BJ (cell line): ENCODE measurements around the gene CCDC148. TPM values are rescaled to one million over a fixed set of nuclear protein-coding genes. Genes with fewer than 3 reads are reported as not detected.

Experiments
- CTCF ChIA-PET: fragments of 350-600 bp; formaldehyde crosslinking; extraction: SDS; loops from one replicate; lab custom pipeline; 2021; ENCODE audit warnings: antibody characterized with exemption, inconsistent platforms; lab: Yijun Ruan, JAX
- POLR2A ChIA-PET: fragments of 300-600 bp; sonication (Branson Sonifier 250); formaldehyde crosslinking; extraction: SDS; loops from one replicate; lab custom pipeline; 2021; ENCODE audit warnings: antibody characterized with exemption; lab: Charles Lee
- DNase-seq: peaks from one replicate; pipeline ENCODE4 v3.0.0-alpha.2; 2011; ENCODE audit warnings: low read depth
- H3K27me3 ChIP-seq: 2 replicates; pipeline ENCODE4 v1.6.0; 2011; ENCODE audit warnings: low read length; ENCODE audit not compliant: control insufficient read depth, insufficient read depth
- H3K36me3 ChIP-seq: 2 replicates; pipeline ENCODE4 v1.5.1; 2011; ENCODE audit warnings: low read length; ENCODE audit not compliant: control insufficient read depth, insufficient read depth
- H3K4me3 ChIP-seq: 2 replicates; pipeline ENCODE4 v1.5.1; 2011; ENCODE audit warnings: low read depth, mild to moderate bottlenecking, control low read depth, low read length
- polyA plus RNA-seq: library from polyadenylated mRNA; depleted of rRNA; stranded (reverse); fragments of >200 nt; gene quantifications from 2 replicates; pipeline ENCODE4 v1.2.3, GENCODE V29; 2011; rRNA removed
- small RNA-seq: library from RNA; depleted of rRNA; stranded (forward); fragments of <200 nt; gene quantifications from one replicate; pipeline ENCODE3, GENCODE V24; 2012; ENCODE audit warnings: low replicate concordance, low read depth; ENCODE audit not compliant: insufficient read length
- TF ChIP-seq, protein P1 (sequence below): IDR thresholded peaks from 2 replicates; pipeline ENCODE4 v1.5.1; 2011; ENCODE audit warnings: low read depth, mild to moderate bottlenecking, control low read depth, inconsistent platforms, low read length, moderate library complexity; ENCODE audit not compliant: insufficient read depth

The CCDC148 gene
- polyA plus RNA-seq, 1 experiment, result 0.75 TPM

- H3K36me3 ChIP-seq, result no peaks in the 10 kb centered on the region
- no peaks in the 10 kb centered on the region; the same call in 1 of the 2 replicates for H3K27me3 ChIP-seq
- no peak overlapping the region for H3K4me3 ChIP-seq
- TF ChIP-seq, protein P1, sequence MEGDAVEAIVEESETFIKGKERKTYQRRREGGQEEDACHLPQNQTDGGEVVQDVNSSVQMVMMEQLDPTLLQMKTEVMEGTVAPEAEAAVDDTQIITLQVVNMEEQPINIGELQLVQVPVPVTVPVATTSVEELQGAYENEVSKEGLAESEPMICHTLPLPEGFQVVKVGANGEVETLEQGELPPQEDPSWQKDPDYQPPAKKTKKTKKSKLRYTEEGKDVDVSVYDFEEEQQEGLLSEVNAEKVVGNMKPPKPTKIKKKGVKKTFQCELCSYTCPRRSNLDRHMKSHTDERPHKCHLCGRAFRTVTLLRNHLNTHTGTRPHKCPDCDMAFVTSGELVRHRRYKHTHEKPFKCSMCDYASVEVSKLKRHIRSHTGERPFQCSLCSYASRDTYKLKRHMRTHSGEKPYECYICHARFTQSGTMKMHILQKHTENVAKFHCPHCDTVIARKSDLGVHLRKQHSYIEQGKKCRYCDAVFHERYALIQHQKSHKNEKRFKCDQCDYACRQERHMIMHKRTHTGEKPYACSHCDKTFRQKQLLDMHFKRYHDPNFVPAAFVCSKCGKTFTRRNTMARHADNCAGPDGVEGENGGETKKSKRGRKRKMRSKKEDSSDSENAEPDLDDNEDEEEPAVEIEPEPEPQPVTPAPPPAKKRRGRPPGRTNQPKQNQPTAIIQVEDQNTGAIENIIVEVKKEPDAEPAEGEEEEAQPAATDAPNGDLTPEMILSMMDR, result no peak
- no peak for DNase-seq
- ChIA-PET CTCF (no interaction called here), POLR2A (no interaction called here)
Observed at GRCh38 chr2:158125756-158126498, 330.6 kb downstream of the CCDC148 start.

GRCh38 chr2:158124896-158125295 lies 331.7 kb downstream of the CCDC148 start:
- H3K27me3 ChIP-seq, result no peaks in the 10 kb centered on the region; the same call in 1 of the 2 replicates
- no peaks in the 10 kb centered on the region for H3K36me3 ChIP-seq
- ChIA-PET POLR2A (no interaction called here), CTCF (no interaction called here)
- DNase-seq, result no peak
- H3K4me3 ChIP-seq, result no peak overlapping the region
- TF ChIP-seq, protein P1, result no peak

Small RNAs within 50 kb of the gene (small RNA-seq; reads per million reads assigned to genes)
- not detected for gene RN7SL393P

Other genes starting within 250 kb of the CCDC148 start
- gene PKP4, start 199 bp upstream of the CCDC148 start, polyA plus RNA-seq, result 47.0 and 48.4 TPM in 2 replicates